WI38 (cell line): ENCODE data around the gene UXS1.
"Not testable (repeated sequence)": the region's sequence is repeated elsewhere in the genome, so short reads cannot be mapped to it uniquely, and the experiment has no call there.

Source experiments
- H3K4me3 ChIP-seq: 2 replicates; pipeline ENCODE4 v1.5.1; 2011; ENCODE audit warnings: low read depth, mild to moderate bottlenecking, control low read depth, low read length
- TF ChIP-seq, protein P1 (sequence below): IDR thresholded peaks from 2 replicates; pipeline ENCODE4 v1.5.1; 2012; ENCODE audit warnings: low read depth, mild to moderate bottlenecking, control low read depth, low read length

Gene UXS1

DNA sequence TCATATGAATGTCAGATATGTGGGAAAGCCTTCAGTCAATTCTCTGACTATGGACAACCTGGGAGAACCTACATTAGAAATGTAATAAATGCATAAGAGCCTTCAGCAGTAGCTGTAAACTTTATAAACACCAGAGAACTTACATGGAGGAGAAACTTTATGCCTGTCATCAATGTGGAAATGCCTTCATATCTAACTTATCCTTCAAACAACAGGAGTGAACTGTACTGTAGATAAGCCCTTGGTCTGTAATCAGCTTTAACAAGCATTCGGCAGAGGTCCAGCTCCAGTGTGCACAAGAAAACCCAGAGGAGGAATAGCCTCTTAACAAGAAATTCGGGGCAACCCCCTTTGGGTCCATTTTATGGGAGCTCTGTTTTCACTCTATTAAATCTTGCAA lies 14.8 kb upstream of the UXS1 start:
- TF ChIP-seq, protein P1, sequence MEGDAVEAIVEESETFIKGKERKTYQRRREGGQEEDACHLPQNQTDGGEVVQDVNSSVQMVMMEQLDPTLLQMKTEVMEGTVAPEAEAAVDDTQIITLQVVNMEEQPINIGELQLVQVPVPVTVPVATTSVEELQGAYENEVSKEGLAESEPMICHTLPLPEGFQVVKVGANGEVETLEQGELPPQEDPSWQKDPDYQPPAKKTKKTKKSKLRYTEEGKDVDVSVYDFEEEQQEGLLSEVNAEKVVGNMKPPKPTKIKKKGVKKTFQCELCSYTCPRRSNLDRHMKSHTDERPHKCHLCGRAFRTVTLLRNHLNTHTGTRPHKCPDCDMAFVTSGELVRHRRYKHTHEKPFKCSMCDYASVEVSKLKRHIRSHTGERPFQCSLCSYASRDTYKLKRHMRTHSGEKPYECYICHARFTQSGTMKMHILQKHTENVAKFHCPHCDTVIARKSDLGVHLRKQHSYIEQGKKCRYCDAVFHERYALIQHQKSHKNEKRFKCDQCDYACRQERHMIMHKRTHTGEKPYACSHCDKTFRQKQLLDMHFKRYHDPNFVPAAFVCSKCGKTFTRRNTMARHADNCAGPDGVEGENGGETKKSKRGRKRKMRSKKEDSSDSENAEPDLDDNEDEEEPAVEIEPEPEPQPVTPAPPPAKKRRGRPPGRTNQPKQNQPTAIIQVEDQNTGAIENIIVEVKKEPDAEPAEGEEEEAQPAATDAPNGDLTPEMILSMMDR, result no peak
- no peak overlapping the region for H3K4me3 ChIP-seq

DNA sequence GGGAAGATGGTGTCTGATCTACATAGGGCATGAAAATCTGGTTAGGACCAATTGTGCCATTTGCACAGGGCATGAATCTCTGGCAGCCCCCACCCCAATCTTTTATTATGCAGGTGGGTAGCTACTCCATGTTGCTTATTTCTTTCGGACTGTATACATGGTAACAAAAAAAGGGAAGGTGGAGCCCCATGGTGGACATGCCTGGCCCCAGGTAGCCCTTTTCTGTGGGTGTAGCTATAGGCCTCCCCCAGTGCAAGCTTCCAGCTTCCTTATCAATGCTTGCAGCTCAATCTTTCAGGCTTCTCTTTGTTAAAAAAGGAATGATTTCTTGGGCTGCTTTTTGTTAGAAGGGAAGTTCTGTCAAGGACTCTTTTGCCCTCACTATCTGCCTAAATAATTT lies 14.3 kb upstream of the UXS1 start:
- no peak overlapping the region for H3K4me3 ChIP-seq
- TF ChIP-seq, protein P1, result no peak

DNA sequence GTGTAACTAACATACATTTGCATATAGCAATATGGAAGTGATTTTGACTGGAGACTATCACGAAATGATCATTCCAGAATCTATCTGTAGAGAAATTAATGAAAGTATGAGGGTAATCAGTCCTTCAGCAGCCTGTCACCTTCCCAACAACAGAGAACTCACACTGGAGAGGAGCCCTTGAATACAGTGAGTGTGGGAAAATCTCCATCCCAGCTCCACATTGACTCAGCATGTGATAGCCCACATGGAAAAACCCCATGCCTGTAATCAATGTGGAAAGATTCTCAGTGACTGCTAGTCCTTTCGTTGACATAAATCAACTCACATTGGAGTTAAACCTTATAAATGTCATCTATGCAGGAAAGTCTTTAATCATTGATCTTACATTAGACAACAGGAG lies 13.1 kb upstream of the UXS1 start:
- TF ChIP-seq, protein P1, result no peak
- H3K4me3 ChIP-seq, result no peak overlapping the region

DNA sequence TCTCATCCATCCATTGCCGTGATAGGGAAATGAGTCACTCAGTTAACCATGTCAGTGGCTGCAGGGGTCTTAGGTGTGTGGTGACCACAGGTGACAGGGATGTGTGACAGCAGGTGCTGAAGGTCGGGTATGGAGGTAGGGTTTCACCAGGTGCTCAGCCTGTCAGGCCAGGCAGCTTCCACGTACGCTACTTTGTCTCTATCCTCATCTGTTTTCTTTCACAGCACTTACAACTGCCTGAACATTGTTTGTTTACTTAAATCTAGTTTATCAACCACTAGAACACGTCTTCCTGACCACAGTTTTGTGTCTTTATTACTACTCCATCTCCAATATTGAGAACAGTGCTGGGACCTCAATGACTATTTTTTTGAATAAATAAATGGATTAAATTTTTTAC lies 11.4 kb upstream of the UXS1 start:
- TF ChIP-seq, protein P1, result no peak
- H3K4me3 ChIP-seq, result no peak overlapping the region

DNA sequence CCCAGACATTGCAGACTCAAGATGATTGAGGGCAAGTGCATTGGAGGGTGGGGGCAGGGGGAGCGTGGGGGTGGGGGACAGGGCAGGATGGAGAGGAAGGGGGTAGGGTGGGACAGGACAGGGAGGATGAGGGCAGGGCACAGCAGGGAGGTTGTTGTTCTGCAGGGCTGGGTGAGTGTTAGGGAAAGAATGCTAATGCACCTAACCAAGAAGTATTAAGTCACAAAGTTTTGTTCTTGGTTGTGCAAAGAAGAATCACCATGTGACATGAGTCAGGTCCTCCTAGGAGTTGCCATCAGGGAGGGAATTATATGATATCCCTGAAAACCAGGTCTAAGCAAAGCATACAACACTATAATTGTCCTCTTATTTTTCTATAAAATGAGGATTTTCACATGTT lies 10.4 kb upstream of the UXS1 start:
- H3K4me3 ChIP-seq, result not testable (repeated sequence)

DNA sequence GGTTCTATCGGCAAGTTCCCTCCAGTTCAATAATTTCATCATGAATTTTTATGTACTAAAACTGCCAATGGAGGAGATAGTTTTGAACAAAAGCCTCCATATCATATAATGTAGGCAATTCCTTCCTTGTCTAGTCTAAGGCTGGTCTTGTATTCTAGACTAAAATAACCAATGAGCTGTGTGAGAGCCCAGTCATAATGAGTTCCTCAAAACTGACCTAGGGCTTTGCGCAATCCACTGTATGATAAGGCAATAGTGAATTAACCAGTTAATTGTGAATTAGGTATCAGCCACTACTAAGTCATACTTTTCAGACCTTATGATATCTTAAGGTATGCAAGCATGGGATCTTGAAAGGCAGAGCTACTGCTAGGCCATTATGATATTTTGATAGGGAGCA lies 7.6 kb upstream of the UXS1 start:
- TF ChIP-seq, protein P1, result no peak
- no peak overlapping the region for H3K4me3 ChIP-seq

DNA sequence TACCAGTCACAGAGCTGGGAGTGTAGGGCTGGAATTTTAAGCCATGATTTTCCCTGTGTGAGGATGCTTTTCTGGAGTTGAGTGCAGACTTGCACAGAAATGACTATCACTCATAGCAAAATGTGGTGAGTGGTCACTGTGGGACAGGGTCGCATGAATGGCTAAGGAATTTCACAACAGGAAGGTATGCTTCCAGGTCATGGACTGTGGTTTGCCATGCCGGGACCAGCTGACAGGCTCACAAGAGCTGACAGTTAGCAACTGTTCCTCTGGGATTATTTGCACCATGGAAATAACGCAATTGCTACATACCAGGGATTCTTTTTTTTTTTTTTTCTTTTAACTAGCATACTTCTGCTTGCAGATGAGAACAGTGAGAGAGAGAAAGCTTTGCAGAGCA lies 3.8 kb upstream of the UXS1 start:
- TF ChIP-seq, protein P1, result no peak

DNA sequence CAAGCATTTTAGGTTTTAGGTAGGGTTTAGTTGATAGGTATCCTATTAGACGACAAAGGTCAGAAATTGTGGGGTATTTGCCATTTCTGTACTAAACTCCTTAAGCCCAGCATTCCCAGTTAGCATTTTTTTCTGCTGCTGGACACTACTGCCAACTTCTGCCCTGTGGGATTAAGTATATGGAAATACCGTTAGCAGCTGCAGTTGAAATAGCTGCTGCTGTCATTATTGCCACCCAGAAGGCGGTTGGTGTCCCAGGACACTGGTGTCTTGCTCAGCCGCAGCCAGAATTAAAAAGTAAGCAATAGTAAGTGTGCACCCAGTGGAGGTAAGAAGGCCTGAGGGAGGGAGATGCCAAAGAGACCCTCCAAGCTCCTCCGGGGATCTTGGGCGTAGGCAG lies 1.9 kb upstream of the UXS1 start:
- no peak overlapping the region for H3K4me3 ChIP-seq
- TF ChIP-seq, protein P1, result no peak

More for the DNA sequence above, 3.8 kb upstream of the UXS1 start:
- no peak overlapping the region for H3K4me3 ChIP-seq
